GM18499 (cell line): ENCODE data around the gene AURKAIP1.
"Not testable (repeated sequence)": the region's sequence is repeated elsewhere in the genome, so short reads cannot be mapped to it uniquely, and the experiment has no call there.

Experiments used
- ATAC-seq: cut with Tn5 transposase; IDR thresholded peaks from one replicate; pipeline ENCODE4 v1.9.1; 2021; ENCODE audit warnings: moderate number of reproducible peaks; ENCODE audit not compliant: insufficient read depth, unreplicated experiment

The AURKAIP1 gene

DNA sequence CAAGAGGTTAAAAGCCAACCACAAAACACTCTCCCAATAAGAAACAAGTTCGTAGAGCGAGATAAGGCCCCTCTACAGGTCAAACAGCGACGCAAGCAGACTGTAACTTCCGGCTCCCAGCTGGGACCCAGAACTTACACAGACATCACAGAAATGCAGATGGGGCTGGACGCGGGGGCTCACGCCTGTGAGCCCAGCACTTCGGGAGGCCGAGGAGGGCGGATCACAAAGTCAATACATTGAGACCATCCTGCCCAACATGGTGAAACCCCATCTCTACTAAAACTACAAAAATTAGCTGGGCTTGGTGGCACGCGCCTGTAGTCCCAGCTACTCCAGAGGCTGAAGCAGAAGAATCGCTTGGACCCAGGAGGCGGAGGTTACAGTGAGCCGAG is 13.1 kb upstream of the AURKAIP1 start:
- no peak for ATAC-seq

DNA sequence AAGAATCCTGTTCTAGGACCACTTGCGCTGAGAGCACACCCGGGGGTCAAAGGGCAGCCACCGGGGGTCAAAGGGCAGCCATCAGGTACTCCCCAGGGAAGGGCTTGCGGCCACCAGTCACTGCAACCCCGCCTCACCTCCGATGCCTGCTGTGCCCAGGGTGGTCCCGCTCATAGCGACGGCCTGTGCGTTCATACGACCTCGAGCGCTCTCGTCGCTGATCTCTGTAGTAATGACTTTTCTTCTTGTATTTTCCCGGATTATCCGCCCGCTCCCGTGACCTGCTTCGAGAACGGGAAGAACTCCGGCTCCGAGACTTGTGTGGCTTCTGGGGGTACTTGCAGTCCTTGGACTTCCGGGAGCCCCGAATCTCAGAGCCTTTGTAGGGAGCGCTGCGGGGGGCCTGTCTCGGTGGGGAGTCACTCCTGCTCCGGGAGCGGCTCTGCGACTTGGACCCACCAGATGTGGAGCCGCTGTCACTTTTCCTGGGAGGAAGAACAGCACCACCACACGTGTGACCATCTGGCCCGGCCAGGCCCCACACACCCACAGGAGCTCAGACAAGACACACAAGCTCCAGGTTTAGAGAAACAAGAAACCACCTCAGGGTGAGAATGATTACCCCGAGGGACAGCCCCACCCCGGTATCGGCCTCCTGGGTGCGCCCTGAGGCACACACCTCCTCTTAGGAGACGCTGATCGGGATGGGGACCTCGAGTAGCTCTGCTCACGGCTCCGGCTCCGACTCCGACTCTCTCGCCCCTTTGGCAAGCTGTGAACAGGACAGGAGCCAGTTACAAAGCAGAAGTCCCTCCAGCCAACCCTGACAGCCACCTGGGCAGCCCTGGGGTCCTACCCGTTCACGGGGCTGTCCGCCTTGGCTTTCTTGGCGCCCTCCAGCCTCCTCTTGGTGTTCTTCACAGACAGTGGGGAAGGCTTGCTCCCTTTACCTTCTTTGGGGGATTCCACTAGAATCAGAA is 12.4 kb upstream of the AURKAIP1 start:
- ATAC-seq = no peak

DNA sequence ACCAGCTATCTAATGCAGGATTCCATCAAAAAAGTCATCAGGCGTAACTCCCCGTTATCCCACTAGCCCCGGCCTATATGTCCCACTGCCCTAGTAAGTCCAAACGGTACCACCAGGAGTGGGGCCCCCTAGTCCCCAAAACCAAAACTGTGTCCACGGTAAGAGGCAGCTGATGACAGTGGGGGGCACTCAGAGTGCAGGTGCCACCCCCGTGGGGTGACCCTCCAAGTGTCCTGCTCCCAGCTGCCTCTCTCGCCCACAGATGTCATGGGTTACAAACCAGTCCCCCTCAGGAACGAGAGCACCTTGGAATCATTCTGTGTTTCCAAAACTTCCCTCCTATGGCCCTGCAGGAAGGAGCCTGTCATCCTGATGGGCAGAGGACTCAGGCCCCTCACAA is 10.9 kb upstream of the AURKAIP1 start:
- ATAC-seq = no peak

DNA sequence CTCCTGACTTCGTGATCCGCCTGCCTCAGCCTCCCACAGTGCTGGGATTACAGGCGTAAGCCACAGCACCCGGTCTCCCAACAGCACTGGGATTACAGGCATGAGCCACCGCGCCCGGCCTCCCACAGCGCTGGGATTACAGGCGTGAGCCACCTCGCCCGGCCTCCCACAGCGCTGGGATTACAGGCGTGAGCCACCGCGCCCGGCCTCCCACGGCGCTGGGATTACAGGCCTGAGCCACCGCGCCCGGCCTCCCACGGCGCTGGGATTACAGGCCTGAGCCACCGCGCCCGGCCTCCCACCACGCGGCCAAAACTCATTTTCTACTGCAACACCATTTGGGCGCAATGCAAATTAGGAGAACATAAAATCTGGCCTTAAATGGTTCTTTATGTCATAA is 10.3 kb upstream of the AURKAIP1 start:
- ATAC-seq = not testable (repeated sequence)

DNA sequence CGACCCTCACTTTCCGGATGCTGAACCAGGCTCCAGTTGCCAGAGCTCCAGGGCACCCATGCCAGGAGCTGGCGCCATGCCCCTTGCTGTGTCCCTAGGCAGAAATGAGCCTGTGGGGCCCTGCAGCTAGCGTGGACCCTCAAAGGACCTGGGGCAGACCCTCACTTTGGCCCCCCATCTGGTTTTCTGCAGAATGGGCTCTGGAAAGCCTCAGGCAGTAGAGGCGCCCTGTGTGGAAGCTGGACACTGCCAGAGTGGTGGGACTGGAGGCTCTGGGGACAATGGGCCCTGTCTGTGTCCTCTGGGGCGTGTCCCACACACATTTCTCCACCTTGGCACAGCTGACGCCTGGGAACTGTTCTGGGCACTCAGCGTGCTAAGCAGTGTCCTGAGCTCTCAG is 6.3 kb upstream of the AURKAIP1 start:
- no peak for ATAC-seq

DNA sequence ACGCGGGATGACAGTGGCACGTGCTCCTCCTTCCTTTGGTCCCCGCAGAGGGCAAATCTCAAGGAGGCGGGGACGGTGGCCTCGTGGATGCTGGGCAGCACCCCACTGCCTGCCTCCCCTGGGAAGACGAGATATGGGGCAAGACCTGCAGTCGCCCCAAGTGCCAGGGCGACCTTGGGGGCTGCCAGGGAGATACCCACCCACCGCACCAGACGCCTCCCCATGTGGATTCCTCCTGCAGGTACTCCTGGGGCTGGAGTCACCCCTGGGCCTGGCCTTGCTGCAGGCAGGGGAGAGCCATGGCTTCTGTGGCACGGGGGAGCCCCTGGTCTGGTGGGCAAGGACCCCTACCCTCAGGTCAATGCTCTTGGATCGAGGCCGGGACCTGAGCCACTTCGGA is 5.9 kb upstream of the AURKAIP1 start:
- ATAC-seq = no peak

DNA sequence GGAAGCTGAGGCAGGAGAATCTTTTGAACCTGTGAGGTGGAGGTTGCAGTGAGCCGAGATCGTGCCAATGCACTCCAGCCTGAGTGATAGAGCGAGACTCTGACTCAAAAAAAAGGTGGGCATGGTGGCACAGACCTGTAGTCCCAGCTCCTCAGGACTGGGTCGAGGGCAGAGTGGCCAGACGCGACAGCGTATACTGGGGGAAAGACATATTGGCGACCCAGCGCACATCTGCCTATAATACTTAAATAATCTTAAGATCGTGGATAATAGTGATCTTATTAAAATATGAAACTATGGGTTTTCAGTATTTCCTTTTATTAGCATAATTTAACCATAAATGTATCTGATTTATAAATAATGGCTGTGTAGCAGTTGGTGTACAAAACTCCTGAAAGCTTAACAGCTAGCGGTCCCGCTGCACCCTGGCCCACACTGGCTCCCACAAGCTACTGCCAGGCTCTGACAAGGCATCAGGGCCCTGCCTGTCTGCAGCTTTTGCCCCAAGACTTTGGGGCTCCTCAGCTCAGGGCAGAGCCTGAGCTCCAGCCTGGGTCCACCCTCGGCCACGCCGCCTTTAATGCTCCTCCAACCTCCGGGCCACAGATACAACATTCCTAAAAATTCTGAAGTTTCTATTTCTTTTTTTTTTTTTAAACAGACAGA is 2.7 kb upstream of the AURKAIP1 start:
- no peak for ATAC-seq

DNA sequence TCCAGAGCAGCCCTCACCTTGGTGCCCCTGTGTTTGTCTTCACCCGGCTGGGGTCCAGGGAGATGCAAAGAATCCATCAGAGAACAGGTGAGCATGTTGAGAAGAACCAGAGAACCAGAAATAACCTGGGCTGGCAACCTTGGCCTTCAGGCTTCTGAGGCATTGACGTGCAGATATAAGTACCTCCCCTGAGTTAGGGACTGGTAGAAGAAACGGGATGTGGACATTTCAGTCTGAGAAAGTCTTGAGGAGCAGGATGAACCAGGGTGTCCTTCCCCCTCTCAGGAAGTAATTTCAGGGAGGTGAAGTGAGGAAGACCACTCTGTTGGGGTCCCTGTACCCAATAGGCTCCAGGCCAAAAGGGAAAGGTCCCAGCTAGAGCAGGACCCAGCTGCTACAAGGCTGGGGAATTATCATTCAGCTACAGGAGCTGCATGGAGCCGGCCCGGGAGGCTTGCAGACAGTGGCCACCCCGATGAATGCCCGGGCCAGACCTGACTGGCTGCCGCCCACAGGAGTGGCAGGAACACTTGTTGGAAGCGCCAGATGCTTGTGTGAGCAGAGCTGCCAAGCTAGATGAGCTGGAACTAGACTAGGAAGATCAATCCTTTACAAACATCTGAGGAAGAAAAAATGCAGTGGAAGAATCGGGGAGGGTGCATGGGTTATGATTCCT is 1.7 kb upstream of the AURKAIP1 start:
- no peak for ATAC-seq

DNA sequence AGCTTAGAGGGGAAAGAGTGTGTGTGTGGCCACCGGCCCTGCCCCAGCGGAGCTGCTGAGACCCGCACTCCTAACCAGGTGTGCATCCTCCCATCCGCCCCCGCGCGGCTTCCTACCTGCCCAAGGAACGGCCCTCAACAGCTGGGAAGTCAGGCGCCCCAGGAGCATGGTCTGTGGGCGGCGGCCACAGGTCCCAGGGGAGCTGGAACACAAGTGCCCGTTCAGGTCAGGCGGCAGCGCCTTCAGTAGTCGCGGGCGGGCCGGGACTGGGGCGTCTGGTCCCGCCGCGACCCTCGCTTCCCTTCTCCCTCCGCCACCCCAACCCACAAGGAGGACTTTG is 448 bp downstream of the AURKAIP1 start:
- no peak for ATAC-seq

DNA sequence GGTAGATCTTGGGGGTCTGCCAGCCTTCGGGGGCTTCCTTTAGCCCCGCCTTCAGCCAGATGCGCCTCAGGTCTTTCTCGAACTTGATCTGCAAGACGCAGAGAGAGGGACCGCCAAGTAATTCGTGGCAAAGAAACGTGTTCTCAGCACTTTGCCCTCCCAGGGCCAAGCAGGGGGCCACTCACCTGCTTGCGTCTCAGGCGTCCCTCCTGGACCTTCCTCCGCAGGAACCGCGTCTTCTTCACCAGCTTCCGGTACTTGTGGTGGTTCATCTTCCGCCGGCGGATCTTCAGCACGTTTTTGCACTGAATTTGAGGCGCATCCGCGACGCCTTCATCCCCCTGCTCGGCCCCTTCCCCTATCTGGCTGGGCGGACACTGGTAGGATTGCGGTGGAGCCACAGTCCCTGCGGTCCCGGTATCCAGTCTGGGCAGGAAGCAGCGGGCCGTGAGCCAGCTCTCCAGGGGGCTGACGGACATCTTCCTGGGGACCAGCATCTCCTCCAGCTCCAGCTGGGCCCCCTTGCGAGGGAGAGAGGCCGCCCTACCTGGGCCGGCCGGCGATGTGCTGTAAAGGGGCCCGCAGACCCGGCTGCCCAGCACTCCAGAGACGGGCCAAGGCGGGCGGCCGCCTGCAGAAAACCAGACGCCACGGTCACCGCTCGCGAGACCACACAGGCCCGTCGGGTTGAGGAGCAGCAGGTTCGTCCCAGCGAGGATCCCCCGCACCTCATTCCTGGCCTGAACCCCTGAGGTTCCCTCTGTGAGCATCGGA is 1.0 kb downstream of the AURKAIP1 start:
- ATAC-seq = no peak

DNA sequence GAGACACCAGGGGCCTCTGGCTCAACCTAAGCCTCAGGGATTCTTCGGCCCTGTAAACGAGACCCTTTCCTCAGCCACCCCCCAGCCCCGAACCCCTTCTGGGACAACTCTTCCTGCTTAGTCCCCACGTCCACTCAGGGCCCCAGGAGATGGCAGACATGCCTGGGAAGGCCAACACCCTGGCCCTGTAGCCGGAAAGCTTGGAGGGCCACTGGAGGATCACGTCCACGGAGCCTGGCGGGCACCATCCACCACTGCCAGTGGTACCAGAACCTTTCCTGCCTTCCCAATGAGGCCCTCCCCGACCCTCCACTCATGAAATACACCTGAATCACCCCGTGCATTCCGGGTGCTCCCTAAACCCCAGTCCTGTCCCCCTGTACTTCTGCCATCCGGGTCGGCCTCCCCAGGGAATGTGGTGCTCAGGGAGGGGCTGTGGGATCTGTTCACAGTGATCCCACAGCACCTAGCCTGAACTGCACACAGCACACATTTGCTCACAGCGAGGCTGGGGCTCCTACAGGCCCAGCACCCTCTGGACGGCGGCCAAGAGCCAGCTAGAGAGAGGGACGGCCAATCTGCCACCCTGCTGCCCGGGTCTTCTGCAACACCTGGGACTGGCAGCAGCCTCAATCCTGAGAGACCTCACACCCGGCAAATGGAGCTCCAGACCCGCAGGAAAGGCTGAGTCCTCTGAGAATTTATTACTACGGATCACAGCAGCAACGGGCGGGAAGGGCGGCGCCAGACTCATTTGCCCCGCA is 1.8 kb downstream of the AURKAIP1 start:
- ATAC-seq = no peak

DNA sequence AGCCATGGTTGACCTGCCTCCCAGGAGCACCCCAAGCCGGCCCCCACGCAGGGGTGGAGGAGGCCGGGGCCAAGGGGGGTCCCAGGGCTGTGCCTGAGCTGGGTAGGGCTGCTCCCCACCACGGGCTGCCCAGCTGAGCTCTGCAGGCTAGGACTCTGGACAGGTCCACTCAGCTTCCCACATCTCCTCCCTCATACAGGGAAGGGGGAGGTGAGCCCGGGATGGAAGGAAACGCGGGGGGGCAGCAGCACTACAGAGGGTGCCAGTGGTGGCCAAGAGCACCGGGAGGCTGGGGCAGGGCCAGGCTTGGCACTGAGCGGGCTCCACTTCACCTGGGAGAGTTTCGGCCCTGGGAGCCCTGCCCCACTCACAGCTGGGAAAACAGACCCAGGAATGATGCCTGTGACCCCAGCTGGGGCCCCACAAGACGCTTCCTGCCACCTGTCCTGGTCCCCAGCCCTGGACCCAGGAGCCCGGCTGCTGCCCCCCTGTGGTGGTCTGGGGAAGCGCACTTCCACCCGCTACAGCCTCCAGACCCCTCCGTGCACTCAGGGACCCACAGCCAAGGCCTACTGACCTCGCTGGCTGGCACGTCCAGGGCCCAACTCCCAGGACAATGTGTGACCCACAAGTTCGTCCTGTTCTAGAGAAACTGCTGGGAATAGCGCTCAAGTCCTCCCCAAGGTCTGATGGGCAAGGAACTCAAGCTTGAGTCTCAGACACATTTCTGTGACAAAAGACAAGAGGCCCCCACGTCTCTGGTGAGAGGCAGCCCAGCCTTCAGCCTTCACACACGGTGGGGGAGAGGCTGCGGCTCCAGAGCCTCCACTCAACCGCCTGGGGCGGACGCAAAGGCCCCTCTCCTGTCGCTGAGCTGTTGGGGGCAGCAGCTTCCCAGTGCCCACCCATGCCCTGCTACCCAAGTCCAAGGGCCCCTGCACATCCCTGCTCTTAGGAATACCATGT is 3.0 kb downstream of the AURKAIP1 start:
- ATAC-seq = no peak

DNA sequence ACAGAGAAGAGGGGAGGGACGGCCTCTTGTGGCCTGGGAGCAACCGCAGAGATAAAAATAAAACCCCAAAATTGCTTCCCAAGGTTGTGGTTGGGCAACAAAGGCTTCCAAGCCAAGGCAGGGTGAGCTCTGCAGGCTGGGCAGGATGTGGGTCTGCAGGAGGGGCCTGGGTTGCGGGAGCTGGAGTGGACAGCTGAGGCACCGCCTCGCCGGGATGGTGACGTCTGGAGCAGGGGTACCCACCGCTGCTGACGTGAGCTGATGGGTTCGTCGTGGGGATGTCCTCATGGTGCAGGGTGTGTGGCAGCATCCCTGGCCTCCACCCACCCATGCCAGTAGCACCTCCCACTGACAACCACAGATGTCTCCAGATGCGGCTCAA is 3.7 kb downstream of the AURKAIP1 start:
- no peak for ATAC-seq

DNA sequence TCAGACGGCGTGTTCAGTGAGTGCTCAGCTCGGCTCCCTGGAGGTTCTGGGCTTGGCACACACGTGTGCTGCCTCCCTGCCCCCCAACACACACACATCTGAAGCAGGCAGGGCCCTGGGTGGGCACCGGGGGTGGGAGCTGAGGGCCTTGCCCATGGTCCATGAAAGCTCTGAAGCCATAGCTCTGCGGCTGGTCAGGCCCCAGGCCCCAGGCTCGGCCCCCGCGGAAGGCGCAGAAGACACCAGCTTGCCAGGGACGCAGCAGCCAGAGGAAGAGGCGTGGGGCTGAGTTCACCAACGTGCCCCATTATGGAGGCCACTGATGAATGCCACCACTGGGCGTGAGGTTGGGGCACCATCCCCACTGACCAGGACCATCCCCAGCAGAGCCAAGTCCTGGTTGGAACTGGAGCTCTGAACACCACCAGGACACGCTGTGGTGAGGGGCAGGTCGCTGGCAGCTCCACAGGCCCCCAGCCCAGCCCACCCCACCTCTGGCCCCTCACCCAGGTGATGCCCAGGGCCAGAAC is 4.2 kb downstream of the AURKAIP1 start:
- no peak for ATAC-seq

DNA sequence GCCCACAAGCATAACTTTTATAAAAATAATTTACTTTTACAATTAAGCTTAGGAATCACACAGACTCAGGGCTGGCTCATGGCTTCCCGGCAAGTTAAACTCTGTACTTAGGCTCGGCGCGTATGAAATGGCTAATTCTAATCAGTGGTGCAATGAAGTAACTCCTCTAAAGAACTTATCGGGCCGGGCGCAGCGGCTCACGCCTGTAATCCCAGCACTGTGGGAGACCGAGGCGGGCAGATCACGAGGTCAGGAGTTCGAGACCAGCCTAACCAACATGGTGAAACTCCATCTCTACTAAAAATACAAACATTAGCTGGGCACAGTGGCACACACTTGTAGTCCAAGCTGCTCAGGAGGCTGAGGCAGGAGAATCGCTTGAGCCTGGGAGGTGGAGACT is 4.9 kb downstream of the AURKAIP1 start:
- not testable (repeated sequence) for ATAC-seq

DNA sequence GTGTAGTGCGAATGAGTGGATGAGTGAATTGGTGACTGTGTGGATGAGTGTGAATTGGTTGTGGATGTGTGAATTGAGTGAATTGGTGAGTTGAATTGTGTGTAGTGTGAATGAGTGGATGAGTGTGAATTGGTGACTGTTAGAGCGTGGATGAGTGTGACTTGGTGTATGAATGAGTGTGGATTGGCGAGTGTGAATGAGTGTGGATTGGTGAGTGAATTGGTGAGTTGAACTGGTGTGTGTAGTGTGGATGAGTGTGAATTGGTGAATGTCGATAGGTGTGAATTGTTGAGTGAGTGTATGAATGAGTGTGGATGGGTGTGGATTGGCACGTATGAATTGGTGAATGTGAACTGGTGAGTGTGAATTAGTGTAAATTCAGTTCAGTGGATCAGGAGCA is 7.7 kb downstream of the AURKAIP1 start:
- no peak for ATAC-seq

DNA sequence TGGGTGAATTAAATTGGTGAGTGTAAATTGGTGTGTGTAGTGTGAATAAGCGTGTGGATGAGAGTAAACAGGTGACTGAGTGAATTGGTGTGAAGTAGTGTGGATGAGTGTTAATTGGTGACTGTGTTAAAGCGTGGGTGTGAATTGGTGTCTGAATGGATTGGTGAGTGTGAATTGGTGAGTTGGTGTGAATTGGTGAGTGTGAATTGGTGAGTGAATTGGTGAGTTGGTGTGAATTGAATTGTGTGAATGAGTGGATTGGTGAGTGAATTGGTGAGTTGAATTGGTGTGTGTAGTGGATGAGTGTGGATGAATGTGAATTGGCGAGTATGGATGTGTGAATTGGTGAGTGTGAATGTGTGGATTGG is 8.3 kb downstream of the AURKAIP1 start:
- ATAC-seq = no peak

DNA sequence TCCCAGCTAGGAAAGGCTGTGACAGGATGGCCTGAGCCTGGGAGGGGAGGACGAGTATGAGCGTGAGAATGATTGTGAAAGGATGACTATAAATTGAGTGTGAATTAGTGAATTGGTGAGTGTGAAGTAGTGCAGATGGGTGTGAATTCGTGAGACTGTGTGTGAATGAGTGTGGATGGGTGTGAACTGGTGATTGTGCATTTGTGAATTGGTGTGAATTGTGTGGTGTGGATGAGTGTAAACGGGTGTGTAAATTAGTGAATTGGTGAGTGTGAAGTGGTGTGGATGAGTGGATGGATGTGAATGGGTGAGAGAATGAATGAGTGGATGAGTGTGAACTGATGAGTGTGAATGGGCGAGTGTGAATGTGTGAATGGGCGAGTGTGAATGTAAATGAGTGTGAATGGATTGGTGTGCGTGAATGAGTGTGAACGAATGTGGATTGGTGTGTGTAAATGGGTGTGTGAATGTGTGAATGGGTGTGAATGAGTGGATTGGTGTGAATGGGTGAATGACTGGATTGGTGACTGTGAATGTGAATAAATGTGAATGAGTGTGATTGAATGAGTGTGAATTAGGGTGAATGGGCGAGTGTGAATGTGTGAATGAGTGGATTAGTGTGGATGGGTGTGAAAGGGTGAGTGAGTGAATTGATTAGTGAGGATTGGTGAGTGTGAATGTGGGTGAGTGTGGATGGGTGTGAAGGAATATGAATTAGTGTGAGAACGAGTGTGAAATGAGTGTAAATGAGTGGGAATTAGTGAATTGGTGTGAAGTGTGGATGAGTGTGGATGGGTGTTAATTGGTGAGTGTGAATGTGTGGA is 8.9 kb downstream of the AURKAIP1 start:
- no peak for ATAC-seq
